Stimulated activated CD4-positive, alpha-beta T cell treated with anti-CD3 and anti-CD28 coated beads, Interleukin-1b, Interleukin-23, amount 100 ng/mL, for 48 hours (primary cell): ENCODE results near the gene DVL2.

Experiments
- DNase-seq: peaks from one replicate; pipeline ENCODE4 v3.0.0-alpha.2; 2020

Gene DVL2

DNA sequence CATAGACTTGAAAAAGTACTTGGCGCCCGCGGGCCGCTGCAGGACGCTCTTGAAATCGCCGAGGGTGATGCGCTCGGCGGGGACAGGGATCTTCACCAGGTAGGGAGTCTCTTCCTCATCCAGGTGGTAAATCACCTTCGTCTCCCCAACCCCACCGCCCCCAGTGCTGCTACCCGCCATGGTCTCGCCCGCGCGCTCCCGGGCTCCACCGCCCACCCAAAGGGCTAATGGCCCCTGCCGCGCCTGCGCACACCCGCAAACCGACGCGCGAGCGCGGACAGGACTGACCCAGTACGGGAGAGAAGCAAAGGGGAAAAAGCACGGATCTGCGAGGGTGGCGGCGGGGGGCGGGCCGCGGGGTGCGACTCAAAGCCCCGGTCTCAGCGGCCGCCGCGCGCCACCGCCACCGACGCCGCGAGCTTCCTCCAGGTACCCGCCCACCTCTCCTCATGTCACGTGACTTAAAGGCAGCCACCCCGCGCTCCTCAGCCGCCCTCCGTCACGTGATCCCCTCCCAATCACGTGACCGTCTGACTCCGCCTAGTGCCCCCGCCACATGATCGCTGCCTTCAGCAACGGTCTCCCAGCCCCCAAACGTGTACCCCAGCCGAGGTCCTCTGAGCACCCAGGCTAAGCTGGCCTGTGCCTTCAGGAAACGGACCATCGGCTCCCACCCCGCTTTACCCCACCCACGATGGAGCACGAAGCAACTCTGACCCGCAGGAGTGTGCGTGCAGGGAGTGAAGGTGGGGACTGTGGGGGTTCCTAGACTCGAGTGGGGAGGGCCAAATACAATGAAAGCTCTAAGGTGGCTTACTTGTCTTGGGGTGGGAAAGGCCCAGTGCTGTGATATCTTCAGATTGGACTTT lies at the start of gene DVL2:
TSS of gene DVL2 (minus strand) at position 435 of the 869 bp plus-strand sequence. CDS start at position 180, 255 bp downstream.
- DNase-seq, result peak; percentile 95

DNA sequence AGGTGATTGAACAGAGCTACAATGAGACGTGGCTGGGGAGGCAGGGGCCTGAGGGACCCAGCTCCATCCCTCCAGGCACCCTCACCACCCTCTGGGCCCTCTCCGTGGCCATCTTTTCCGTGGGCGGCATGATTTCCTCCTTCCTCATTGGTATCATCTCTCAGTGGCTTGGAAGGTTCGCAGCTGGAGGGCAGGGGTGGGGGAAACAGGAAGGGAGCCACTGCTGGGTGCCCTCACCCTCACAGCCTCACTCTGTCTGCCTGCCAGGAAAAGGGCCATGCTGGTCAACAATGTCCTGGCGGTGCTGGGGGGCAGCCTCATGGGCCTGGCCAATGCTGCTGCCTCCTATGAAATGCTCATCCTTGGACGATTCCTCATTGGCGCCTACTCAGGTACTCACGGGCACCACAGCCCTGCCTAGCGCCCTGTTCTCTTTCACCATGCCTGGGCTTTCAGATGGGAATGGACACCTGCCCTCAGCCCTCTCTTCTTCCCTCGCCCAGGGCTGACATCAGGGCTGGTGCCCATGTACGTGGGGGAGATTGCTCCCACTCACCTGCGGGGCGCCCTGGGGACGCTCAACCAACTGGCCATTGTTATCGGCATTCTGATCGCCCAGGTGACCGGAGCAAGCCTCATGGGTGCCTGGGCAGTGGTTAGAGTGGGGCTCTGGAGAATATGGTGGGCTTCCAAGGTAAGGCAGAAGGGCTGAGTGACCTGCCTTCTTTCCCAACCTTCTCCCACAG lies 49.3 kb upstream of the DVL2 start:
- no peak for DNase-seq

DNA sequence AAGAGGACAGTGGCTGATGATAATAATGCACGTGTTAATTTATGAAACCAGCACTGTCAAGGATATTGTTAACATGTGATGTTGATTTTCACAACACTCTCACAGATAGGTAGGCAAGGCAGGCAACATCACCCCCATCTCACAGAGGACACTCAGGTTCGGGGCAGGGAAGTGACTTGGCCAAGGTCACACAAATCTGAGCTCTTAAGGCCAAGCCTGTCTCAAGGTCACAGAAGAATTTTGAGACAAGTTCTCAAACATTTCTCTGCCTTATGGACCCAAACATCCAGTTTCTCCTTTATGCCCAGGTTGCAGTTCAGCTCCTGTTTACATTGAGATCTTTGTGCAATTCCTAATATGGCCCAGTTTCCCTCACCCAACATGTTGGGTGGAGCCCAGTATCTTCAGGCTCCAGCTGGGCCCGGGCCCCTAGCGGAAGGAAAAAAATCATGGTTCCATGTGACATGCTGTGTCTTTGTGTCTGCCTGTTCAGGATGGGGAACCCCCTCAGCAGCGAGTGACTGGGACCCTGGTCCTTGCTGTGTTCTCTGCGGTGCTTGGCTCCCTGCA lies 48.5 kb upstream of the DVL2 start:
- no peak for DNase-seq

DNA sequence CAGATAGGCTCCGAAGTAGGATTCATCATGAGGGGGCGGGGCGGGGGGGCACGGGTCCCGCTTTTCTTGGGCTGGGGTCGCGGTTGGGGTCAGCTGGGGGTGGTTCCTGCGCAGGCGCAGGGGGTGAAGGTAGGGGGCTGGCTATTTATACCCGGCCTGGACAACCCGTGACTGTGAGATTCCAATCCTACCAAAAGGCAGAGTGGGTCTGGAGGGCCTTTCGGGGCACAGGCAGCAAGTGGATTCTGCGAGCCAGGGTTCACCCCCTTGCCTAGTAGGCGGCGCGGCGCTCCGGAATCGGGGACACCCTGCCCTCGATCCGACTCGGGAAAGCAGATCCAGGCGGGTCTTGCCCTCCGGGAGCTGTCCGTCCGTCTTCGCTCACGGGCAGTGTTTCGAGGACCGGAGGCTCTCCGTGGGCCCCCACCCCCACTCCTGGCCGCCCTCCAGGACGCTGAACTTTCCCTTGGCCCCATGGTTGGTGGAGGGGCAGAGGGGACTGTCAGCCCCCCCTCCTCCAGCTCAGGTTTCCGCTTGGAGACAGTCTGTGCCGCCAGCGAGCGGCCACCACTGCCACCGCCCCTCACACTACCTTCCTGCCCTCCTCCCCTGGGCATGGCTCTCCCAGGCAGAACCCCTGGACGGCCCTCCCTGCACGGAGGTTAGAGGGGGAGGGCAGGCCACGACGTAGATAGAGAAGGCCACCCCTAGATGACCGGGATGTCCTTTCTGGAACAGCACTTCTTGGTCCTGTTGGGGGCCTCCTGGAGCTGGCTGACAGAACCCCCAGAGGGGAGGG lies 47.8 kb upstream of the DVL2 start:
- DNase-seq, result no peak

DNA sequence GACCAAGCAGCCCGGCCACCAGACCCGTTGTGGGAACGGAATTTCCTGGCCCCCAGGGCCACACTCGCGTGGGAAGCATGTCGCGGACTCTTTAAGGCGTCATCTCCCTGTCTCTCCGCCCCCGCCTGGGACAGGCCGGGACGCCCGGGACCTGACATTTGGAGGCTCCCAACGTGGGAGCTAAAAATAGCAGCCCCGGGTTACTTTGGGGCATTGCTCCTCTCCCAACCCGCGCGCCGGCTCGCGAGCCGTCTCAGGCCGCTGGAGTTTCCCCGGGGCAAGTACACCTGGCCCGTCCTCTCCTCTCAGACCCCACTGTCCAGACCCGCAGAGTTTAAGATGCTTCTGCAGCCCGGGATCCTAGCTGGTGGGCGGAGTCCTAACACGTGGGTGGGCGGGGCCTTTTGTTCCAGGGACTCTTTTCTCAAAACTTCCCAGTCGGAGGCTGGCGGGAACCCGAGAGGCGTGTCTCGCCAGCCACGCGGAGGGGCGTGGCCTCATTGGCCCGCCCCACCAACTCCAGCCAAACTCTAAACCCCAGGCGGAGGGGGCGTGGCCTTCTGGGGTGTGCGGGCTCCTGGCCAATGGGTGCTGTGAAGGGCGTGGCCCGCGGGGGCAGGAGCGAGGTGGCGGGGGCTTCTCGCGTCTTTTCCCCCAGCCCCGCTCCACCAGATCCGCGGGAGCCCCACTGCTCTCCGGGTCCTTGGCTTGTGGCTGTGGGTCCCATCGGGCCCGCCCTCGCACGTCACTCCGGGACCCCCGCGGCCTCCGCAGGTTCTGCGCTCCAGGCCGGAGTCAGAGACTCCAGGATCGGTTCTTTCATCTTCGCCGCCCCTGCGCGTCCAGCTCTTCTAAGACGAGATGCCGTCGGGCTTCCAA lies 47.0 kb upstream of the DVL2 start, which contains the start of gene SLC2A4:
TSS of gene SLC2A4 (plus strand) at position 645 of the 879 bp plus-strand sequence. CDS start at position 862, 217 bp downstream.
- peak; percentile 92 for DNase-seq

DNA sequence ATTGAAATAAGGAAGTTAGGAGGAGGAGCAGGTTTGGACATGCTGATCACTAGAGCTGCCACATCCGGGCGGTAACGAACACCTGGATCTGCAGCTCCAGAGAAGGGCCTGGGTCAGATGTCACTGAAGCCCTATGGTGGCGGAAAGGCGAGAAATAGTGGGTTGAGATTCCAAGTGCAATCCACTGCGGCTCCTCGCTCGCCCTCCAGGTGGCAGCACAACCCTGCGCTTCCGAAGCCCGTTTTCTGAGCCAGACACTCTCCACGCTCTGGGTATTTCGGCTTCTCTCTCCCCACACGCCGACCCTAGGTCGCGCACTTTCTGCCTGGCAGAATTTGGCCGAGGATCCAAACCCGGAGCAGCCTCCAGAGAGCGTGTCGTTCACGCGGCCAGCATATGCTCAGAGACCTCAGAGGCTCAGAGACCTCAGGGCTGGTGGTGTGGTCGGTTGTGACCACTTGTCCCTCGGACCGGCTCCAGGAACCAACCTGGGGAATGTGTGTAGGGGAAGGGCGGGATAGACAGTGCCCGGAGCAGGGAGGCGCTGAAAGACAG lies 46.3 kb upstream of the DVL2 start:
- DNase-seq, result peak; percentile 87

DNA sequence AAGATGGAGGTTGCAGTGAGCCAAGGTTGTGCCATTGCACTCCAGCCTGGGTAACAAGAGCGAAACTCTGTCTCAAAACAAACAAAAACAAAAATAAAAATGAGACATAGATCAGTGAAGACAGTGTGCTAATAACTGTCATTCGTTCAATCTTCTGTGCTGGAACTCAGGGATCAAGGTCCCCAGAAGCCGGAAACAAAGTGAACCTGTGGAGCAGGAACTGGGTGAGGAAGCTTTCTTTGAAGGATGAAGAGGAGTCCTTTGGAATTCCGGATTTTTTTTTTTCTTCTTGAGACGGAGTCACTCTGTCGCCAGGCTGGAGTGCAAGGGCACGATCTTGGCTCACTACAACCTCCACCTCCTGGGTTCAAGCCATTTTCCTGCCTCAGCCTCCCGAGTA lies 45.1 kb upstream of the DVL2 start:
- DNase-seq, result no peak

DNA sequence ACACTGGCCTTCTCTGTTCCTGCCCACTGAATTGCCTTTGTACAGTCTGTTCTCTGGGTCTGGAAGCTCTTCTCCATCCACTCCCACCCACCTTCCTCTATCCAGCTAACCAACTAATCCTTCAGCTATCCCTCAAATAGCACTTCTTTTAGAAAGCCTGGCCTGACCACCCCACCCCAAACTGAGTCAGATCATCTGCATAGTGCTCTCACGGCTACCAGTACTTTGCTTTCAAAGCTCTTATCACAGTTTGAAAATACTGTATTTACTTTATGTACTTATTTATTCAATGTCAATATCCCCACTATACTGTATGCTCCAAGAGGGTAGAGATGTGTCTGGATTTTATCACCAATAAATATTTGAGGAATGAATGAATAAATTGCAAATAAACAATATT lies 32.5 kb upstream of the DVL2 start:
- DNase-seq, result no peak

DNA sequence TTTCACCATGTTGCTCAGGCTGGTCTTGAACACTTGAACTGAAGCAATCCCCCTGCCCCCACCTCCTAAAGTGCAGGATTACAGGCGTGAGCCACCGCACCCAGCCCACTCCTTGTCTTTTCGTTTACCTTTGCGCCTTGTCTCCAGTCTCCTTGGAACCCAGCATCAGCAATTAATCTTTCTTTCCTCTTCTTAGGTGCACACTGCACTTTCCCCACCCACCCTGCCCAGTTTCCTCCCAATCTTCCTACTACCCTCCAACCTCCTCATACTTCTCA lies 29.4 kb upstream of the DVL2 start:
- DNase-seq, result no peak

DNA sequence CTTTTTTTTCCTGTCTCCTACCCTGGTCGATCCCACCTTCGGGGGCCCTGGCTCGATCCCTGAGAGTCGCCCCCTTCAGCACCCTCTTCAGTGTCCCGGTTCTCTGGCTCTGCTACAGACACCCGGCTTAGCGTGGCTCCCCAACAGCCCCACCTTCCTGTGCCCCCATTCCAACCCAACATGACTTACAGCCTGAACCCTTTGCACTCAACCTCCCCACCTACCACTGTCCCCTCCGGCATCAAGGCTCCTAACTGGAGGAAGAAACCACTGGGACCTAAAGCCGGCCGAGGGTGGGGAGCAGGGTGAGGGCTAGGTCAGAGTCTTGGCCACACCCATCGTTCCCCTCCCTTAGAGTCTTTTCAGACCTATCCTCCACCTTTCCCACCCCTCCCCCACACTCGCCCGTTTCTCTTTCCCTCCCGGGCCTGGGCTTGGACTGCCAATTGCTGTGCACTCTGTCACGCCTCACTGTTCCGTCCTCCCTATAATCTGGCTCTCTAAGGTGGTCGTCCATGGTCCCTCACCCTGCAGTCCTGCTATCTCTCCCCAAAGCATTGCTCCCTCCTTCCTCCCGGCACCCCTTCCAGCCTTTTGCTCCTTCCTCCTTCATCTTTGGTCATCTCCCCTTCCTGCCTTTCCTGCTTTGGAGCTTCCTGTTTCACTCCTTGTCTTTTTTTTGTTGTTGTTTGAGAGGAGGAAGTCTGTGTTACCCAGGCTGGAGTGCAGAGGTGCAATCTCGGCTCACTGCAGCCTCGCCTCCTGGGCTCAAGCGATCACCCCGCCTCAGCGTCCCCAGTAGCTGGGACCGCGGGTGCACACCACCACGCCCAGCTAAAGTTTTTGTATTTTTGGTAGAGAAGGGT lies 28.9 kb upstream of the DVL2 start:
- DNase-seq, result no peak

DNA sequence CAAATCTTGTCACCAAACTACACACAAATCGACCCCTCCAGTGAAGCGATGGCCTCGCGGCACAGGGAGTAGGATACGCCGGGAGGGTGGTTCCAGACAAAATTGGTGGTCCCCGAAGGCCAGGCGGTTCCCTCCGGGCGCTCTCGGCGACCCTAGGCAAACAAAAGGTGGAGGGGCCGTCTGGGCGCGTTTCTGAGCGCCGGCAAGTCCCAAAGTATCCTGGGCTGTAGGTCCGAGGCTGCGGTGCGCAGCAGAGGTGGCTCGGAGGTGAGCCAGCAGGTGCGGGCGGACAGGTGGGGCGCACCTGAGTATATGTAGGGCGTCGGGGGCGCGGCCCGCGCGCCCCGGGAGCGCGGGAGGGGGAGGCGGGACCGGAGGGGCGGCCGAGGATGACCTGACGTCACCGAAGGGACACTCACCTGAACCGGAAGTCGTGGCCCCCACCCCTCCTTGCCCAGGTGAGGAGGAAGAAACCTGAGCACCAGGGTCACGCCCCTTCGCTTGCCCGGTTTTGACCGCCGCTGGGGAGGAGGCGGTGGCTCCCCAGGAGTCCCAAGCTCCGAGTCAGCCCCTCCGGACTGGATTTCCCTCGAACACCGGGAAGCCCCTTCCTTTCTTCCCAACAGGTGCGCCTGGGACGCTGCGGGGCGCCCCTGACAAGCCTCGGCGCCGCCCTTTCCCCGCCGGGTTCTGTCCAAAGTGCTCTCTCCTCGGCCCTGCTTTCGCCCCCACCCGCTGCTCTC lies 28.0 kb upstream of the DVL2 start, which contains the start of gene CLDN7:
TSS of gene CLDN7 (minus strand) at position 287 of the 743 bp plus-strand sequence. CDS start 435 bp downstream, outside the sequence.
- DNase-seq, result no peak

DNA sequence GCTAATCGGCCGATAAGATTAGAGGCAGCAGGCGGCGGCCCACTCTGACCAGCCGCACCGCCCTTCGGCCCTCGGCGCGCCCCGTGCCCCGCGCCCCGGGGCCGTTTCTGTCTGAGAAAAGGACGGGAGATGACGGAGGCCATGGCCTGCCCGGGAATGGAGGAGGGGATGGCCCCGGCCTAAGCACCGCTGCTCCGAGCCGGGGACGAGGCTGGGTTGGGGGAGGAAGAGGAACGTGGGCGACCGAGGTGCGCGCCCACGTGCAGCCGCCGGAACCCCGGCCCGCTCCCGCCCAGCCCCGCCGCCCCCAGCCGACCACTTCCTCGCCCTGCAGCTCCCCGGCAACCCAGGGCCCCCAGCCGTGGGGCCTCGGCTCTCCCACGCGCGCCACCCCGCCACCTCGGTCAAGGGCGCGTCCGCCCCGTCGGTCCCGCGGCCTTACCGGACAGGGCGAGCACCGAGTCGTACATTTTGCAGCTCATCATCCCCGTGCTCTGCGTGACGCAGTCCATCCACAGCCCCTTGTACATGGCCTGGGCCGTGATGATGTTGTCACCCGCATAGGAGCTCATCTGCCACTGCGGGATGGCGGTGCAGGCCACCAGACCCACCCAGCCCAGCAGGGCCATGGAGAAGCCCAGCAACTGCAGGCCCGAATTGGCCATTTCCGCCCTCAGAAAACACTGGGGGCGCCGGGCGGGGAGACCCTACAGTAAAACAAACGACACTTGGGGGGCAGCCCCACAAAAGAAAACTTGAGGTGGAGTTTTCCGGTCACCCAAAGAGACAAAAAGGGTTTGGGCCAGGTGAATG lies 27.3 kb upstream of the DVL2 start:
- DNase-seq, result no peak

DNA sequence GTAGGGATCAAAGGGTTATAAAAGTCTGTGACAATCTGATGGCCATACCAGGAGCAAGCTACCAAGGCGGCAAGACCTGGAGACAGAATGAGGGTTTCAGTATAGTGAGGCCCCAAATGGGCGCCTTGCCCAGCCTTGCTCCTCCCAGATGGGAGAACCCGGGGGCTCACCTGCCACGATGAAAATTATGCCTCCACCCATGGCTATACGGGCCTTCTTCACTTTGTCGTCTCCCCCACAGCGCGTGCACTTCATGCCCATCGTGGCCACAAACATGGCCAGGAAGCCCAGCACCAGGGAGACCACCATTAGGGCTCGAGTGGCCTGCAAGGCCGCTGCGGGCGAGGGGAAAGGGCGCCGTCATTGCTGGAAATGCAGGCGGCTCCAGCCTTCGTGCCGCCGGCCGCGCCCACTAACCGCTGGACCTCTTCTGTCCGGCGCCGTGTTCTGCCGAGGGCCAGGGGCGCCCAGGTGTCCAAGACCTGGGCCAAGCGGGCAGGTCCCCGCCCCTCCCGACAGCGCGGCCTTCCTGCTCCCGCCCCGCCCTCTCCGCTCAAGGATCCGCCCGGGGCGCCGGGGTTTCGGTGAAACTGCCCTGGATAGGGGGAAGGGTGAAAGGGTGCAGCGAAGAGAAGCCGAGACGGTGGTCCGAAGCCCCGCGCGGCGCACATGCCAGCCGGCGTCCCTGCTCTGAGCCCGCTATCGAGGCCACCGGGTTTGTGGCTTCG lies 26.5 kb upstream of the DVL2 start:
- DNase-seq, result no peak

DNA sequence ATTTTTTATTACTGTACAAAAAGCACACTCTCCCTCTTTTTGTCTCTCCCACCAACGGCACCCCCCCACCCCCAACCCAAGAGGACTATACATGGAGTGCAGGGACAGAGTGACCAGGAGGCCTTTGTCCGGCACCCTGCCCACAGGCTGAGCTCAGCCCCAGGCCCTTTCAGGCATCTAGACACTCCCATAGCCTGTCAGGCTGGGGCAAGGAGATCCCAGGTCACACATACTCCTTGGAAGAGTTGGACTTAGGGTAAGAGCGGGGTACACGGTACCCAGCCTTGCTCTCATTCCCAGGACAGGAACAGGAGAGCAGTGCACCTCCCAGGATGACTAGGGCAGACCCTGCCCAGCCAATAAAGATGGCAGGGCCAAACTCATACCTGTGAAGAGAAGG lies 25.8 kb upstream of the DVL2 start:
- no peak for DNase-seq

DNA sequence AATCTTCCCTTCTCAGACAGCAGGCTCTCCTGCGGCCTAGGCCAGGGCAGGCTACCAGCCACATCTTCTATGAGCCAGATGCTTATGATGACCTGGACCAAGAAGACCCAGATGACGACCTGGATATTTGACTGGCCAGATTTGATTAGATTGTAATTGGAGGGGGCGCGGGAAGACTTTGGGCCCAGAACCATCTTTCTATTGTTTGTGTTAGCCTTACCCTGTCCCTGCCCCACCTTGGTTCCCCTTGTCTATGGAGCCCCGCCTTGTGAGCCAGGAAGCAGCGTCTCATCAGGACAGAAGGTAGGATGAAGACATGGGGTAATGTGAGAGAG lies 25.2 kb upstream of the DVL2 start:
- no peak for DNase-seq

DNA sequence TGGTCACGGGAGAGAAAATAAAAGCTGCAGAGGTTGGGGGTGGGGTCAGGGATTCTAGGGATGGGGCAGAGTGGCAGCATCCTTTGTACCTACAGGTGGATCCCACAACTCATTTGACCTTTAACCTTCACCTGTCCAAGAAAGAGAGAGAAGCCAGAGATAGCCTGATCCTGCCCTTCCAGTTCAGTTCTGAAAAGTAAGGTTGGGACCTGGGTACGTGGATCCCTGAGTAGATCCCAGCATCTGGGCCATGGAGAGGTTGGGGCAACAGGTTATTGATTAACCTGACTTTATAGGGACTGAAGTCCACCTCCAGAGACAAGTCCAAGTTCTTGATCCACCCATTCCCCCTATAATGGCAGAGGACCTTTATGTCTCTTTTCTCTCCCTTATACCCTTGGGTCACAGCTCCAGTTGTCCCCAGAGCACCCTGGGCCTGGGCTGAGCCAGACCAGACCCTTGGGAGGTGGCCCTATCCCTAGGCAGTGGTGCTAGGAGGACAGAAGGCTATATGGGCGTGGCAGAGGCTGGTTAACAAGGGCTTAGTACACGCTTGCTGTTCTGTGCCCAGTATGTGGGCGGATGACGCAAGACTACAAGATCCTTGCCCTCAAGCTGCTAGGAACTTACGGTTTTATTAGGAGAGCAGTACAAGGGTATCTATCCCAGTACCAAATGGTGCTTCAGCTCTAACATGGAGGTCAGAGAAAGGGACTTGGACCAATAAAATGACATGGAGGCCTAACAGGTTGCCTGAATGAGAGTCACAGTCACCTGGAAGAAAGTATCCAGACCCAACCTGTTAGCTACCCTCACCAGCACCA lies 24.6 kb upstream of the DVL2 start:
- DNase-seq, result no peak

DNA sequence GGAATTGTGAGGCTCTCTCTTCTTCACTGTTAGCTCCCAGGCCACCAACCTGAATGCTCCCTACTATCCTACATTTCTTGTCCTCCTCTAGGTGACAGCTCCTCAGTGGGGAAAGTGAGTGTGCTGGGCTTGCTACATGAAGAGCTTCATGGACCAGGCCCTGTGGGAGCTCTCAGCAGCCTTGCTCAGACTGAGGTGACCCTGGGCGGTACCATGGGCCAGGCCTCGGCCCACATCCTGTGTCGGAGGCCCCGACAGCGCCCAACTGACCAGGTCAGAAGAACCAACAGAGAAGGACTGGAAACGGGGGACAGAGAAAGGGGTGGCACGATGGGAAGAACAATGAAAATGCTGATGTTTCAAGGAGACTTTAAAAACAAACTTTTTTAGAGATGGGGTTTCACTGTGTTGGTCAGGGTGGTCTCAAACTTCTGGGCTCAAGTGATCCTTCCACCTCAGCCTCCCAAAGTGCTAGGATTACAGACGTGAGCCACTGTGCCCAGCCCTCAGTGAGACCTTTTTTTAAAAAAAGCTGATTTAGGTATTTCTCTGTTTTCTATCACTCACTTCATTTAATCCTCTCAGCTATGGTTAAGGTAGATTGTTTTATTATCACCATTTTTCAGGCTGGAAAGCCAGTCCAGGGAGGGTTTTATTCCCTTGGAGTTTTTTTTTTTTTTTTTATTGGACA lies 22.6 kb upstream of the DVL2 start:
- no peak for DNase-seq
